H9 (cell line): ENCODE measurements around the gene POU3F3. TPM values are rescaled to one million over a fixed set of nuclear protein-coding genes. Genes with fewer than 3 reads are reported as not detected.
A peak's percentile ranks its signal among the peaks of the same experiment; 100 is the strongest.

Source experiments
- DNase-seq: peaks from one replicate; pipeline ENCODE4 v3.0.0-alpha.2; 2017
- H2AFZ ChIP-seq: one replicate; pipeline ENCODE4 v1.6.1; 2013; ENCODE audit warnings: mild to moderate bottlenecking, low read length, control low read depth, moderate library complexity
- H2AK5ac ChIP-seq: 2 replicates; pipeline ENCODE4 v1.6.1; 2013; ENCODE audit warnings: low read length, control low read depth, mixed read lengths; ENCODE audit not compliant: insufficient read length
- H2BK120ac ChIP-seq: one replicate; pipeline ENCODE4 v1.6.1; 2013; ENCODE audit warnings: low read depth, mild to moderate bottlenecking, low read length, control low read depth, inconsistent platforms; ENCODE audit not compliant: poor library complexity, severe bottlenecking
- H2BK12ac ChIP-seq: 2 replicates; pipeline ENCODE4 v1.6.1; 2013; ENCODE audit warnings: low read length, control low read depth, mixed read lengths, low read depth; ENCODE audit not compliant: insufficient read length
- H2BK15ac ChIP-seq: 2 replicates; pipeline ENCODE4 v1.6.1; 2013; ENCODE audit warnings: low read depth, low read length, control low read depth
- H2BK20ac ChIP-seq: one replicate; pipeline ENCODE4 v1.6.1; 2013; ENCODE audit warnings: low read depth, mild to moderate bottlenecking, low read length, control low read depth, inconsistent platforms; ENCODE audit not compliant: poor library complexity, severe bottlenecking
- H2BK5ac ChIP-seq: 2 replicates; pipeline ENCODE4 v1.6.1; 2013; ENCODE audit warnings: low read length, control low read depth, mixed read lengths; ENCODE audit not compliant: insufficient read length
- H3K14ac ChIP-seq: 2 replicates; pipeline ENCODE4 v1.6.1; 2013; ENCODE audit warnings: low read length, control low read depth; ENCODE audit not compliant: insufficient read depth
- H3K18ac ChIP-seq: 2 replicates; pipeline ENCODE4 v1.6.1; 2013; ENCODE audit warnings: low read depth, mild to moderate bottlenecking, mixed read lengths, low read length, control low read depth; ENCODE audit not compliant: insufficient read length
- H3K23ac ChIP-seq: 2 replicates; pipeline ENCODE4 v1.6.1; 2013; ENCODE audit warnings: low read length, control low read depth, mixed read lengths, low read depth; ENCODE audit not compliant: insufficient read length
- H3K23me2 ChIP-seq: 2 replicates; pipeline ENCODE4 v1.6.1; 2013; ENCODE audit warnings: low read depth, mild to moderate bottlenecking, mixed read lengths, low read length, control low read depth; ENCODE audit not compliant: insufficient read length, poor library complexity, severe bottlenecking
- H3K27ac ChIP-seq: 2 replicates; pipeline ENCODE4 v1.5.1; 2013; ENCODE audit warnings: low read length, control low read depth, mixed read lengths, low read depth; ENCODE audit not compliant: insufficient read length
- H3K27me3 ChIP-seq: 2 replicates; pipeline ENCODE4 v1.6.1; 2013; ENCODE audit warnings: low read length, control low read depth, inconsistent platforms; ENCODE audit not compliant: insufficient read depth
- H3K4ac ChIP-seq: 2 replicates; pipeline ENCODE4 v1.6.1; 2013; ENCODE audit warnings: low read depth, mild to moderate bottlenecking, control low read depth, inconsistent platforms, low read length, moderate library complexity
- H3K4me1 ChIP-seq: 2 replicates; pipeline ENCODE4 v1.6.1; 2013; ENCODE audit warnings: low read length, control low read depth, inconsistent platforms; ENCODE audit not compliant: insufficient read depth
- H3K4me2 ChIP-seq: 2 replicates; pipeline ENCODE4 v1.6.1; 2013; ENCODE audit warnings: low read length, control low read depth, mixed read lengths; ENCODE audit not compliant: insufficient read length, insufficient read depth
- H3K56ac ChIP-seq: 2 replicates; pipeline ENCODE4 v1.6.1; 2013; ENCODE audit warnings: low read depth, mild to moderate bottlenecking, mixed read lengths, low read length, control low read depth; ENCODE audit not compliant: insufficient read length
- H3K79me1 ChIP-seq: 2 replicates; pipeline ENCODE4 v1.6.1; 2013; ENCODE audit warnings: low read depth, mild to moderate bottlenecking, moderate library complexity, low read length, control low read depth, inconsistent platforms; ENCODE audit not compliant: insufficient read depth, poor library complexity, severe bottlenecking
- H3K79me2 ChIP-seq: 2 replicates; pipeline ENCODE4 v1.6.1; 2013; ENCODE audit warnings: low read length, control low read depth, inconsistent platforms; ENCODE audit not compliant: insufficient read depth
- H3K9ac ChIP-seq: 2 replicates; pipeline ENCODE4 v1.6.1; 2013; ENCODE audit warnings: low read length, control low read depth, mixed read lengths; ENCODE audit not compliant: insufficient read length; ENCODE audit errors: extremely low read depth
- H3K9me3 ChIP-seq: one replicate; pipeline ENCODE4 v1.6.1; 2013; ENCODE audit warnings: low read depth, low read length, inconsistent platforms; ENCODE audit not compliant: control insufficient read depth
- H3T11ph ChIP-seq: one replicate; pipeline ENCODE4 v1.6.1; 2013; ENCODE audit warnings: mild to moderate bottlenecking, low read length, control low read depth, inconsistent platforms
- H4K20me1 ChIP-seq: one replicate; pipeline ENCODE4 v1.6.1; 2013; ENCODE audit not compliant: control insufficient read depth, insufficient read length, insufficient read depth
- H4K5ac ChIP-seq: 2 replicates; pipeline ENCODE4 v1.6.1; 2013; ENCODE audit warnings: low read depth, mild to moderate bottlenecking, mixed read lengths, low read length, control low read depth; ENCODE audit not compliant: insufficient read length
- H4K8ac ChIP-seq: replicated peaks from 2 replicates; pipeline ENCODE4 v1.6.1; 2013; ENCODE audit warnings: low read length, control low read depth, mixed read lengths, low read depth; ENCODE audit not compliant: insufficient read length
- H4K91ac ChIP-seq: 2 replicates; pipeline ENCODE4 v1.6.1; 2013; ENCODE audit warnings: low read depth, mild to moderate bottlenecking, moderate library complexity, mixed read lengths, low read length, control low read depth; ENCODE audit not compliant: insufficient read length
- H3K27ac Mint-ChIP-seq, 3 experiments: 2 replicates in 2 of 3; 3 replicates in 1 of 3; pipeline ENCODE4 v1.8.0; 2020 to 2021; ENCODE audit warnings: mixed read lengths in 3 of 3, mild to moderate bottlenecking in 1 of 3, moderate library complexity in 1 of 3
- H3K27me3 Mint-ChIP-seq: 2 replicates; pipeline ENCODE4 v1.8.0; 2021; ENCODE audit warnings: low read depth, mild to moderate bottlenecking, moderate library complexity, mixed read lengths
- H3K36me3 Mint-ChIP-seq, 3 experiments: 2 replicates in 2 of 3; 3 replicates in 1 of 3; pipeline ENCODE4 v1.8.0; 2020 to 2021; ENCODE audit warnings: low read depth in 3 of 3, mixed read lengths in 3 of 3; ENCODE audit not compliant: insufficient read depth in 1 of 3
- H3K4me1 Mint-ChIP-seq, 2 experiments: 2 replicates each; pipeline ENCODE4 v1.8.0; 2020; ENCODE audit warnings: mixed read lengths in 2 of 2
- H3K4me3 Mint-ChIP-seq, 2 experiments: 2 replicates in 1 of 2; 3 replicates in 1 of 2; pipeline ENCODE4 v1.8.0; 2020 to 2021; ENCODE audit warnings: mild to moderate bottlenecking in 2 of 2, mixed read lengths in 2 of 2, moderate library complexity in 1 of 2
- H3K9me3 Mint-ChIP-seq, 2 experiments: 2 replicates in 1 of 2; 3 replicates in 1 of 2; pipeline ENCODE4 v1.8.0; 2020; ENCODE audit warnings: mild to moderate bottlenecking in 2 of 2, mixed read lengths in 2 of 2, moderate library complexity in 1 of 2
- CTCF ChIP-seq: fragments of 200-600 bp; sonication (generic); conservative IDR thresholded peaks from 3 replicates; pipeline ENCODE4 v1.8.0; 2021; ENCODE audit warnings: antibody characterized with exemption, mild to moderate bottlenecking
- WGBS: extraction: QIAGEN DNeasy Blood & Tissue Kit; methylation state at CpG from one replicate; pipeline ENCODE4 v1.1.7; 2013; ENCODE audit warnings: missing lambda C conversion rate, low lambda C conversion rate, mixed read lengths; ENCODE audit not compliant: insufficient read length; ENCODE audit errors: extremely low coverage; 5-methylcytosine and 5-hydroxymethylcytosine counted together
- total RNA-seq: library from RNA; stranded (reverse); gene quantifications from 2 replicates; pipeline ENCODE4 v1.2.1, GENCODE V29; 2021

The POU3F3 gene
- total RNA-seq, 1 experiment from 2014 or later: not detected

- Mint-ChIP-seq H3K27me3 (peaks cover 99% of the 10 kb centered on the region), H3K27ac (no peak overlapping the region), H3K4me1 (peaks cover 29 to 62% of the 10 kb centered on the region in 2 experiments), H3K4me3 (peak overlapping the region in 1 of 2 experiments; percentile 75; a peak in 3 of 5 replicates), H3K36me3 (no peaks in the 10 kb centered on the region; a peak in 1 of 7 replicates), H3K9me3 (peaks cover 0 to 17% of the 10 kb centered on the region in 2 experiments; a peak in 2 of 5 replicates)
- no peak for DNase-seq
- H3K4ac ChIP-seq: no peak overlapping the region
- peaks cover 11% of the 10 kb centered on the region for H3K23me2 ChIP-seq
- no peak overlapping the region for H3K4me2 ChIP-seq
- no peak overlapping the region for H2BK15ac ChIP-seq
- no peak overlapping the region for H3K18ac ChIP-seq
- H2BK5ac ChIP-seq: no peak overlapping the region
- H3K4me1 ChIP-seq: no peaks in the 10 kb centered on the region
- H4K20me1 ChIP-seq: no peaks in the 10 kb centered on the region
- no peak overlapping the region for H3K23ac ChIP-seq
- H3K27ac ChIP-seq: no peak overlapping the region
- H2BK20ac ChIP-seq: no peak overlapping the region
- WGBS: no CpG with 5 or more reads among the region's 8 CpGs
- no peak overlapping the region for H3K56ac ChIP-seq
- H3K14ac ChIP-seq: no peak overlapping the region
- H4K8ac ChIP-seq: no peak overlapping the region
- no peak overlapping the region for H2AFZ ChIP-seq
- no peak overlapping the region for H4K5ac ChIP-seq
- H2AK5ac ChIP-seq: no peak overlapping the region
- H2BK120ac ChIP-seq: no peak overlapping the region
- H3K27me3 ChIP-seq: peaks cover 86% of the 10 kb centered on the region
- no peak for TF ChIP-seq CTCF
- H3K79me2 ChIP-seq: no peaks in the 10 kb centered on the region
- H3K9me3 ChIP-seq: no peaks in the 10 kb centered on the region
- no peaks in the 10 kb centered on the region for H3K79me1 ChIP-seq
- no peak overlapping the region for H3K9ac ChIP-seq
- no peak overlapping the region for H3T11ph ChIP-seq
- H4K91ac ChIP-seq: no peak overlapping the region
- H2BK12ac ChIP-seq: no peak overlapping the region
Observed at GRCh38 chr2:104863146-104863467, 9.2 kb downstream of the POU3F3 start.
